Measurements from ENCODE around the gene FOXN4.

DNA sequence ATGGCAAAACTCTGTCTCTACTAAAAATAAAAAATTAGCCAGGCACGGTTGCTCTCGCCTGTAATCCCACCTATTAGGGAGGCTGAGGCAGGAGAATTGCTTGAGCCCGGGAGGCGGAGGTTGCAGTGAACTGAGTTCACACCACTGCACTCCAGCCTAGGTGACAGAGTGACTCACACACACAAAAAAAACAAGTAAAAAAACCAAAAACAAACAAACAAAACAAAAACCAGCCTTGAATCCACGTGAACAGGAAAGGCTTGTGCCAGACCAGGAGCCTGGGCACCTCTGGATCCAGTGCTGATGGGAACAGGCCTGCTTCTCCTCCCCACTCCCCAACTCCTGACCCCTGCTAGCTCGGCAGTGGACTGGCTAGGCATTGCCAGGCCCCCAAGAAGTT, 3.5 kb downstream of the FOXN4 start:
- TF ChIP-seq POLR2A (IDR thresholded peaks at IDR 0.05): no peak
- TF ChIP-seq, protein P1, sequence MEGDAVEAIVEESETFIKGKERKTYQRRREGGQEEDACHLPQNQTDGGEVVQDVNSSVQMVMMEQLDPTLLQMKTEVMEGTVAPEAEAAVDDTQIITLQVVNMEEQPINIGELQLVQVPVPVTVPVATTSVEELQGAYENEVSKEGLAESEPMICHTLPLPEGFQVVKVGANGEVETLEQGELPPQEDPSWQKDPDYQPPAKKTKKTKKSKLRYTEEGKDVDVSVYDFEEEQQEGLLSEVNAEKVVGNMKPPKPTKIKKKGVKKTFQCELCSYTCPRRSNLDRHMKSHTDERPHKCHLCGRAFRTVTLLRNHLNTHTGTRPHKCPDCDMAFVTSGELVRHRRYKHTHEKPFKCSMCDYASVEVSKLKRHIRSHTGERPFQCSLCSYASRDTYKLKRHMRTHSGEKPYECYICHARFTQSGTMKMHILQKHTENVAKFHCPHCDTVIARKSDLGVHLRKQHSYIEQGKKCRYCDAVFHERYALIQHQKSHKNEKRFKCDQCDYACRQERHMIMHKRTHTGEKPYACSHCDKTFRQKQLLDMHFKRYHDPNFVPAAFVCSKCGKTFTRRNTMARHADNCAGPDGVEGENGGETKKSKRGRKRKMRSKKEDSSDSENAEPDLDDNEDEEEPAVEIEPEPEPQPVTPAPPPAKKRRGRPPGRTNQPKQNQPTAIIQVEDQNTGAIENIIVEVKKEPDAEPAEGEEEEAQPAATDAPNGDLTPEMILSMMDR (IDR thresholded peaks at IDR 0.05 in 4 of 5, conservative IDR thresholded peaks at IDR 0.05 in 1 of 5): no peak

All from gastrocnemius medialis (tissue), 4 donors.